Epidermal melanocyte (primary cell): ENCODE data around the gene ENC1.
"Not testable (repeated sequence)": the region's sequence is repeated elsewhere in the genome, so short reads cannot be mapped to it uniquely, and the experiment has no call there.

ENCODE experiments used
- DNase-seq: peaks from one replicate; pipeline ENCODE4 v3.0.0; 2011; ENCODE audit warnings: low spot score; ENCODE audit not compliant: insufficient read length

ENC1 gene, protein sequence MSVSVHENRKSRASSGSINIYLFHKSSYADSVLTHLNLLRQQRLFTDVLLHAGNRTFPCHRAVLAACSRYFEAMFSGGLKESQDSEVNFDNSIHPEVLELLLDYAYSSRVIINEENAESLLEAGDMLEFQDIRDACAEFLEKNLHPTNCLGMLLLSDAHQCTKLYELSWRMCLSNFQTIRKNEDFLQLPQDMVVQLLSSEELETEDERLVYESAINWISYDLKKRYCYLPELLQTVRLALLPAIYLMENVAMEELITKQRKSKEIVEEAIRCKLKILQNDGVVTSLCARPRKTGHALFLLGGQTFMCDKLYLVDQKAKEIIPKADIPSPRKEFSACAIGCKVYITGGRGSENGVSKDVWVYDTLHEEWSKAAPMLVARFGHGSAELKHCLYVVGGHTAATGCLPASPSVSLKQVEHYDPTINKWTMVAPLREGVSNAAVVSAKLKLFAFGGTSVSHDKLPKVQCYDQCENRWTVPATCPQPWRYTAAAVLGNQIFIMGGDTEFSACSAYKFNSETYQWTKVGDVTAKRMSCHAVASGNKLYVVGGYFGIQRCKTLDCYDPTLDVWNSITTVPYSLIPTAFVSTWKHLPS

GRCh38 chr5:74640450-74640953 is at the start of gene ENC1:
TSS of gene ENC1 (minus strand) at chr5:74640728. CDS start at chr5:74636485, 4,243 bp downstream.
- DNase-seq: no peak

DNA sequence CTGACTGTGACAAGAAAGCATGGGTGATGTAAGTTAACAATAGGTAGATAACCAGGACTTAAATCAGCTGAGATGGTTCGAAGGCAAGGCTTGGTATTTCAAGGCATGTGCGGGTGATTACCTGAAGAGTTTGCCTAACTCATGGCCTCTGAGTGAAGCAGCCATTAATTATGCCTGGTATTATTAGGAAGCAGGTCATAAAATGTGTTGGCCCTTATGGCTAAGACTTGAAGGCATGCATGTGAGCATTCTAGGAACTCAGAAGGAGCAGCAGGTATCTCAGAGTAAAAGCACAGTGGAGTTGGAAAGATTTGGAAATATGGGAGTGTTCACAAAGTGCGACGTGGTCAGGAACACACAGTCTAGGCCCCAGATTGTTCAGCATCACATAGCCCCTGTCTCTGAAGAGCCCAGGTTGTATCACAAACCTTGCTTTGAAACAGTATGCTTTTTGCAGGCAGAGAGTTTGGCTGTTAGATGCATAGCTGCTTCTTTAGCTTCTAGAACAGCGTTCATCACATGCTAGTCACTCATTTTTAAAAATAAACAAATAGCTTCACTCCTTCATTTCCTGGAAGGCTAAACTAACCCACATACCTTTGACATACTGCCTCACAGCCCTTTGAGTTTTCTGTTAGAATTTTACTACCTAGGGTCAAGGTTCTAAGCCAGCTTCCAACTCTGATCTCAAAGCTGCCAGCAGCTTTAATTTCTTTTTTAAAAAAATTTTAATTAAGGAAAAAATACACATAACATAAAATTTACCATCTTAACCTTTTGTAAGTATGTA is 46.6 kb upstream of the ENC1 start:
- DNase-seq: no peak

DNA sequence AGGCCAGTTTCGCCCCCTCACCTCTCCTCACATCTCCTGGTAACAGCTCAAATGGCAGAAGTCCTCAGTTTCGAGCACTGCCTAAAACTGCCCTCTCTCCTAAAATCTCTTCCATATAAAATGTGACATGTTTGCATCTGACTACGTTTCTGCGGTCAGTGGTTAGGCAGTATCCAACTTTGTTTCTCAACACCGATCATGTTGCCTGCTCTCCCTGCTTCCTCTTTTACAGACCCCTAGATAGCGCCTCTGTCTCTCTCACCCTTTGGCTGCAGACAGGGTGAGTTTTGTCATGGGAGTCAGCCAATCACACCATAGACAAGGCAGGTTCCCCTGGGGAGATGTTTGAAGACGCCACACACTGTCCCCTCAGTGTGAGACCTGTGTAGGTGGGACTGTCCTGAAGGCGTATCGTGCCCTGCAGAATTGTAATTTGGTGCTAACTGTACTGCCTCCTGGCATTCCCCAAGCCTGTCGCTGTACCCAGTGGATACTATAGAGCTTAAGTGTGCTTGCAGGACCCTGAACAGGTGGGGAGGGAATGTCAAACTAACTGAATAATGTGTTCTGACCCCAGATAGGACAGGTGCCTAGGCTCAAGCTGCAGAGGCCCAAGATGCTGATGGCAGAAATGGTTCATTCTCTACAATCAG is 45.6 kb upstream of the ENC1 start:
- no peak for DNase-seq

GRCh38 chr5:74684900-74685851 is 44.6 kb upstream of the ENC1 start, which contains the start of gene HEXB:
TSS of gene HEXB (plus strand) at chr5:74685233. CDS start at chr5:74685261, 28 bp downstream.
- peak; percentile 70 for DNase-seq

- DNase-seq: no peak
These were observed 39.4 kb upstream of the ENC1 start for GRCh38 chr5:74679966-74680365.

- not testable (repeated sequence) for DNase-seq
These were observed 38.8 kb upstream of the ENC1 start for GRCh38 chr5:74679300-74679699.

DNA sequence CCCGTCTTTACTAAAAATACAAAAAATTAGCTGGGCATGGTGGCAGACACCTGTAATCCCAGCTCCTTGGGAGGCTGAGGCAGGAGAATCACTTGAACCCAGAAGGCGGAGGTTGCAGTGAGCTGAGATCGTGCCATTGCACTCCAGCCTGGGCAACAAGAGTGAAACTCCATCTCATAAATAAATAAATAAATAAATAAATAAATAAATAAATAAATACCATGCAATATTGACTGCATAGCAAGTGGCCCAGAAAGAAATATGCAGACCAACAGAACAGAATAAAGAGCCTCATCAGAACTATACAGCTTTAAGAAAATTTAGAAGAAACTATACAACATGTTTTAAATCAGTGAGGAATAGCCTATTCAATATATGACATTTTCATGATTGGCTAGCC is 37.6 kb upstream of the ENC1 start:
- not testable (repeated sequence) for DNase-seq

DNA sequence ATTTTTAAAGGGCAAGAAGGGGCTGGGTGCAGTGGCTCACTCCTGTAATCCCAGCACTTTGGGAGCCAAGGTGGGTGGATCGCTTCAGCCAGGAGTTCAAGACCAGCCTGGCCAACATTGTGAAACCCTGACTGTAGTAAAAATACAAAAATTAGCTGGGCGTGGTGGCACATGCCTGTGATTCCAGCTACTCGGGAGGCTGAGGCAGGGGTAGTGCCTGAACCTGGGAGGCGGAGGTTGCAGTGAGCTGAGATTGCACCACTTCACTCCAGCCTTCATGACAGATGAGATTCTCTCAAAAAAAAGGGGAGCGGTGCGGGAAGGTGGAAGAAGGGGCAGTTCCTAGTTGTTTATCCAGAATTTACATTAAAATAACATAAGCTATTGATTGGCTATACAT is 35.9 kb upstream of the ENC1 start:
- not testable (repeated sequence) for DNase-seq

DNA sequence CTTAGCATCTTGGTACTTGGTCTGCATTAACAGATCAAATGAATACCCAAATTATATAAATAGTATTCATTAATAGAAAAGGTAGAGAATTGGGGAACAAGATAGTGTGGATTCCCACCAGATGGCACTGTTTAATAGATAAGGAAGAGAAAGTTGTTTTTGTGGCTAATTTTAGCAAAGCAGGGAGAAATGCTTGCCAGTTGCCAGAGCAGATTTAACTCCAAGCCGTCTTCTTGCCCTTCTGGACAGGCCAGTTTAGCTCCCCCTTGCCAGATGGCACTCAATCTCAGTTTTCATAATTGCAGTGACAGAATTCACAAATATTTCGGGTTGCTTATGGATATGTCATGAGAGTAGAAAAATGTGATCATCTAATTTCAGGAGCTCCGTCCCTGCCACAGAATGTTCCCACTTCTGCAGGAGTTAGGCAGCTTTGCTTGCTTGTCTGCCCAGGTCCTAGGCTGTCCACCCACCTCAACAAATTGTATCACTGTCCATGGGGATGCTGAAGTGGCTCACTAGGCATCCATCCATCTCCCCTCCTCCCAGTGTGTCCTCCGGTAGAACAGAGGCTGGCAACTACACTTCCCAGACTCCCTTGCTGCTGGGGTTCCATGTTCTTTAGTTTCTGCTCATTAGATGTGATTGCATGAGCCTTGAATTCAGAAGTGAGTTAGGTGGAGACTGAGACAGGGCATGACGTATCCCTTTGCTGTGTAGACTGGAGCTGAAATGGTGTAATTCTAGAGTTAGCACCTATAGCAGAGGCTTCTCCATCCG is 32.7 kb upstream of the ENC1 start:
- DNase-seq: no peak

- no peak for DNase-seq
These were observed 31.8 kb upstream of the ENC1 start for GRCh38 chr5:74672215-74672877.

DNA sequence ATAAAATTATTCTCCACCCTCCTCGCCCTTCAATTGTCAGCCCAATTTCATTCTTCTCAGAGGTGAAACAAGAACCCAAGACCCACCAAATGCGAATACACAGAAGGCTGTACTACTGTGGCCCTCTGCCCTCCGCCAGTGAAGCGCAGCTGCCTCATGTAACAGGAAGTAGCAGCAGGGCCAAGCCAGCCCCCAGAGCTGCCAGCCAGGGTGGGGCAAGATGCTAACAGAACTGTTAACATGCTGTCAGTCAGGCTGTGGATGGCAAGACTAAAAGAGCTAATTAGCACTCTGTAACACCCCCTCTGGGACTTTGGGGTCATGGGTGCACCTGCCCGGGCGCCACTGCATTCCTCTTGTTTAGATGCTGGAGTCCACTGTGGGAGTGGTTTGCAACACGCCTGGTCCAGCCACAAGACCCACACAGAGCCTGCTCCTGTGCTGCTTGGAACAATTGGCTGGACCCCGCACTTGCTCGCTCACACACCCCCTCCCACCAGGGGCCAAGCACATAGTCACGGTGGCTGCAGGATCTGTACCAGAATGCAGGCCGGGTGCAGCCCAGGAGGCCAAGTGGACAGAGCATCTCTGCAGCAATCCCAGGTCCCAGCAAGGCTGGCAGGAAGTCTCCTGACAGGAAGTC is 30.0 kb upstream of the ENC1 start:
- no peak for DNase-seq

DNA sequence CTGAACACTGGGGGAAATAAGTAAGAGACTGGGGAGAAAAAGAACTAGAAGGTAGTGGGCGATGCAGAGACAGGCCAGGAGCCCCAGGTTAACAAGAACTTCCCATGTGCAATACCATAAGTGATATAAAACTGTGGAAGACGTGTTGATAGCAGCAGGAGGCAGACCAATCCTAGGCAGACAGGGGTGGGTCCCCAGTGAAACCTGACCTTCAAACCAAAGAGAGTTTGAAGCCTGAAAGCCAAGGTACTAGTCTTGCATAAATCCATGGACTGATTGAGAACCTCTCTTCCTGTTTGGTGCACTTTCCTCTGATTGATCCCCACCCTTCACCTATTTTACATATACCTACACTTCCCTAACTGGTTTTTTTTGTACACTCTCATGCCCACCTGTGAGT is 29.3 kb upstream of the ENC1 start:
- no peak for DNase-seq

- no peak for DNase-seq
These were observed 26.9 kb upstream of the ENC1 start for GRCh38 chr5:74667396-74667795.

GRCh38 chr5:74665816-74666215 is 25.3 kb upstream of the ENC1 start:
- no peak for DNase-seq

DNA sequence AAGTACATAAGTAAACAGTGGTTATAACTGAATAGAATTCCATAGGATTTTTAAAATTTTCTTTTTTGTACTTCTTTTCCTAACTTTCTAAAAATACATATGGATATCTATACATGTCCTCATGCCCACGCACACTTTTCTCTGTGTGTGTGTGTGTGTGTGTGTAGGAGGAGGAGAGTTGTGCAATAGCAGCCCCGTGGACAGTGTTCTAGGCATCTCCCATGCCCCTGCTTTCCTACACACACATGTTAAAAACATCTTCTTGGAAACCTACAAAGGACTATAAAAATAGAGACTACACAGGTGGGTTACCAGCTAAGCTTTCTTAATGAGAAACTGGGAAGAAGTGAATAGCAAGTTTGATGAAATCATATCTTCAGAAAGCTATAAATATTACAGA is 24.7 kb upstream of the ENC1 start:
- DNase-seq: no peak

DNA sequence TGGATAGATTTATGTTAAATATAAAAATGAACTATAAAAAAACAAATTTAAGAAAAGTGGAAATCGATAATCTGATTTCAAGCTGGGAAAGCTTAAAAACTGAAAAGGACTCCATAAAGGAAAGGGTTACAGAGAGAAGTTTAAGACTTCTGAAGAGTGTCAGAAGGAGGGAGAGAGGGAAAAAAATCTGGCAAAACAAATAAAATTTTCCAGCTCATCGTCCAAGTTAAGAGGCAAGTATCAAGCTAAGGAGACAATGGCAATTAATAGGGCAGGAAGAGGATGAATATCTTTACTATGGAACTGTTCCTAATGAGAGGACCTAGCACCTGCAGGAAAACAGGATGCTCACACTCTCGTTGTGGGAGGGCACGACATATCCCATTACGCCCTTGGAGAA is 24.0 kb upstream of the ENC1 start:
- no peak for DNase-seq

GRCh38 chr5:74660873-74661272 is 20.3 kb upstream of the ENC1 start:
- no peak for DNase-seq

GRCh38 chr5:74660140-74660539 is 19.6 kb upstream of the ENC1 start:
- no peak for DNase-seq
